Heart right ventricle (tissue), 16 donors: ENCODE measurements around the gene ATP13A3. TPM values are rescaled to one million over a fixed set of nuclear protein-coding genes. Genes with fewer than 3 reads are reported as not detected.

Experiments used
- ATAC-seq, 8 donors: fragments of 200-7000 bp; cut with Tn5 transposase; one replicate each; pipeline ENCODE4 v1.9.1; 2020; ENCODE audit warnings: mild to moderate bottlenecking in 8 of 8, moderate library complexity in 8 of 8, moderate number of reproducible peaks in 1 of 8
- DNase-seq, 2 donors: peaks; one replicate each; pipeline ENCODE4 v3.0.0-alpha.2; 2020
- H3K27ac ChIP-seq, 10 donors: fragments of 200-600 bp; sonication (generic) in 2 of 10; one replicate each; pipeline versions ENCODE4 v1.5.0 to v1.8.0; 2020 to 2022; ENCODE audit warnings: mild to moderate bottlenecking in 3 of 10
- H3K27me3 ChIP-seq, 7 donors: fragments of 200-600 bp; one replicate each; pipeline ENCODE4 v1.8.0; 2021 to 2022; ENCODE audit warnings: mild to moderate bottlenecking in 2 of 7
- H3K36me3 ChIP-seq, 9 donors: fragments of 200-600 bp; sonication (generic) in 1 of 9; one replicate each; pipeline versions ENCODE4 v1.5.0 to v1.8.0; 2020 to 2022; ENCODE audit warnings: mild to moderate bottlenecking in 2 of 9
- H3K4me1 ChIP-seq, 9 donors: fragments of 200-600 bp; sonication (generic) in 1 of 9; one replicate each; pipeline versions ENCODE4 v1.5.0 to v1.8.0; 2020 to 2022; ENCODE audit warnings: mild to moderate bottlenecking in 4 of 9
- H3K4me3 ChIP-seq, 10 donors: fragments of 200-600 bp; sonication (generic) in 2 of 10; one replicate each; pipeline versions ENCODE4 v1.5.0 to v1.8.0; 2020 to 2022; ENCODE audit warnings: mild to moderate bottlenecking in 7 of 10, moderate library complexity in 2 of 10
- H3K9me3 ChIP-seq, 11 donors: fragments of 200-600 bp in 10 of 11; sonication (generic) in 2 of 11; one replicate each; pipeline versions ENCODE4 v1.5.0 to v1.8.0; 2013 to 2022; ENCODE audit warnings: mild to moderate bottlenecking in 2 of 11, control low read depth in 1 of 11, moderate library complexity in 1 of 11
- CTCF ChIP-seq, 9 donors: fragments of 200-600 bp; sonication (generic) in 2 of 9; IDR thresholded peaks; one replicate each; pipeline versions ENCODE4 v1.5.0 to v1.8.0; 2021 to 2022; ENCODE audit warnings: antibody characterized with exemption in 9 of 9, mild to moderate bottlenecking in 5 of 9, moderate library complexity in 1 of 9
- WGBS, 2 donors: extraction: QIAGEN DNeasy Blood & Tissue Kit; methylation state at CpG; one replicate each; pipeline ENCODE4 v1.1.7; 2013; ENCODE audit warnings: inconsistent platforms in 1 of 2; 5-methylcytosine and 5-hydroxymethylcytosine counted together
- intact Hi-C, 10 donors: fragments of 100-400 bp; cut with DNase I; formaldehyde crosslinking; loops; one replicate each; pipeline versions ENCODE4 v1.11.1 to v1.14.2; 2022
- polyA plus RNA-seq, 2 donors: library from polyadenylated mRNA; stranded (reverse); fragments of 200-250 nt; gene quantifications; one replicate each; pipeline ENCODE4 v1.2.3, GENCODE V29; 2013
- total RNA-seq, 10 donors: library from RNA; stranded (reverse); fragmentation: NEBNext Ultra II Directional in 3 of 10; extraction: Animal tissue kit (Norgen Biotek cat#: 25700) in 3 of 10; gene quantifications; one replicate each; pipeline versions ENCODE4 v1.2.1 to v1.2.4, GENCODE V29; 2021 to 2023
- donor health status: Arrhythmogenic right ventricular cardiomyopathy.
- donor health status: ischemic (EF 13 %, LVEDD 7.1; RV severe dilation, severe dysfunction).
- donor health status: healthy with polysubstance abuse.
- donor health status: DM: no; HTN: yes; CAD: no.
- donor health status: DM: no; HTN: no; CAD: no.
- donor health status: ischemic (EF 25% LVEDD 6.9; RV normal size, moderate dysfunction).
- donor health status: ischemic (EF 25% LVEDD 5.7; RV mildly dilated, moderate dysfunction).
- donor health status: healthy.
- donor health status: DM: yes; HTN: yes; CAD: no.
- donor health status: Ischemic cardiomyopathy.
- donor health status: ischemic (EF 35%, LVEDD 5.7; RV mildly dilated, moderate dysfunction).
- donor health status: nonischemic (EF 11% LVEDD 7.7; RV severe dilation, severe dysfunction).
- donor health status: DM: yes; HTN: yes; CAD: no.
- donor health status: PGD.
- donor health status: ischemic (EF 29% LVEDD 5.4; RV normal size, mild dysfunction).
- donor health status: nonischemic (EF 23%, LVEDD 6.1; RV moderate dilation, normal function).

ATP13A3 gene
- total and polyA plus RNA-seq, 12 donors: 31.0 to 195 (median 87.8) TPM

- no peaks in the 10 kb centered on the region for H3K4me1 ChIP-seq
- H3K4me3 ChIP-seq: no peak overlapping the region
- H3K36me3 ChIP-seq: peaks cover 0 to 100% (median 53%) of the 10 kb centered on the region in 9 donors
- 96 to 97% methylated on average over 1 of the region's 1 CpG for WGBS, 2 donors
- DNase-seq (no peak), ATAC-seq (no peak)
- no peak overlapping the region for H3K27ac ChIP-seq
- no peaks in the 10 kb centered on the region for H3K27me3 ChIP-seq
- H3K9me3 ChIP-seq: no peaks in the 10 kb centered on the region
- no peak for TF ChIP-seq CTCF (IDR thresholded peaks at IDR 0.05)
- intact Hi-C loops: no loop called here
Measured at GRCh38 chr3:194447657-194448056, 39.1 kb downstream of the ATP13A3 start.

- H3K36me3 ChIP-seq: peaks cover 0 to 100% (median 53%) of the 10 kb centered on the region in 9 donors
- 86 to 91% methylated on average over 6 of the region's 6 CpGs for WGBS, 2 donors
- no peak for ATAC-seq
- no peak overlapping the region for H3K27ac ChIP-seq
- H3K27me3 ChIP-seq: no peaks in the 10 kb centered on the region
- intact Hi-C loops: no loop called here
- TF ChIP-seq CTCF (IDR thresholded peaks at IDR 0.05): no peak
- H3K4me1 ChIP-seq: no peaks in the 10 kb centered on the region
- H3K4me3 ChIP-seq: no peak overlapping the region
- H3K9me3 ChIP-seq: no peaks in the 10 kb centered on the region
- no peak for DNase-seq
Measured at GRCh38 chr3:194447161-194447560, 39.6 kb downstream of the ATP13A3 start.

- Histone ChIP-seq H3K27ac (no peak overlapping the region), H3K4me1 (no peaks in the 10 kb centered on the region), H3K4me3 (no peak overlapping the region), H3K36me3 (peaks cover 0 to 100% (median 54%) of the 10 kb centered on the region in 9 donors), H3K9me3 (no peaks in the 10 kb centered on the region), H3K27me3 (no peaks in the 10 kb centered on the region)
- intact Hi-C loops: no loop called here
- no peak for ATAC-seq
- TF ChIP-seq CTCF (IDR thresholded peaks at IDR 0.05): no peak
- no peak for DNase-seq
- whole genome bisulfite sequencing, 2 donors: 87 to 88% methylated on average over 4 of the region's 4 CpGs
Measured at GRCh38 chr3:194446754-194447153, 40.0 kb downstream of the ATP13A3 start.

- H3K4me1 ChIP-seq: no peaks in the 10 kb centered on the region
- ATAC-seq: peak in 1 of 8 donors; percentile 12
- H3K36me3 ChIP-seq: peaks cover 0 to 100% (median 57%) of the 10 kb centered on the region in 9 donors
- H3K9me3 ChIP-seq: no peaks in the 10 kb centered on the region
- no peak for TF ChIP-seq CTCF (IDR thresholded peaks at IDR 0.05)
- H3K27me3 ChIP-seq: no peaks in the 10 kb centered on the region
- DNase-seq: no peak
- no peak overlapping the region for H3K4me3 ChIP-seq
- intact Hi-C loops: no loop called here
- 93 to 96% methylated on average over 13 of the region's 13 CpGs for WGBS, 2 donors
- H3K27ac ChIP-seq: no peak overlapping the region
Measured at GRCh38 chr3:194446172-194446571, 40.6 kb downstream of the ATP13A3 start.
